ENCODE data around the gene POLR2F.

POLR2F gene

DNA sequence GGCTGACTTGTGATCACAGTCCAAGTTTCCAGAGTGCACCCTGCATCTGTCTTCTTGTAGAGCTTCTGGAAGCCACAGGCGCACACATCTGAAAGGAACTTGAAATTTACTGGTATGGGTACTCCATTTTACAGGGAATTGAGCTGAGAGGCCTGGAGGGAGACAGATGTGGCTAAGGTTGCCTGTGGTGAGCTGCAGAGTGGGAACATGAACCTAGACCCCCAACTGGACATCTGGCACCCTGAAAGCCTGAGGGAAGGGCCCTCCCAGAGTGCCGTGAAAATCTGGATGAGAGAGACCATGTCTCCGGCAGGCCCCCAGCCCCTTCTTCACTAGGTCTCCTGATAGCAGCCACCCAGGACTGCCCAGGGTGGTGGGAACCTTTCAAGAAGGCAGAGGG, 53.4 kb downstream of the POLR2F start:
- no peak for DNase-seq (ENCODE audit: low spot score)

DNA sequence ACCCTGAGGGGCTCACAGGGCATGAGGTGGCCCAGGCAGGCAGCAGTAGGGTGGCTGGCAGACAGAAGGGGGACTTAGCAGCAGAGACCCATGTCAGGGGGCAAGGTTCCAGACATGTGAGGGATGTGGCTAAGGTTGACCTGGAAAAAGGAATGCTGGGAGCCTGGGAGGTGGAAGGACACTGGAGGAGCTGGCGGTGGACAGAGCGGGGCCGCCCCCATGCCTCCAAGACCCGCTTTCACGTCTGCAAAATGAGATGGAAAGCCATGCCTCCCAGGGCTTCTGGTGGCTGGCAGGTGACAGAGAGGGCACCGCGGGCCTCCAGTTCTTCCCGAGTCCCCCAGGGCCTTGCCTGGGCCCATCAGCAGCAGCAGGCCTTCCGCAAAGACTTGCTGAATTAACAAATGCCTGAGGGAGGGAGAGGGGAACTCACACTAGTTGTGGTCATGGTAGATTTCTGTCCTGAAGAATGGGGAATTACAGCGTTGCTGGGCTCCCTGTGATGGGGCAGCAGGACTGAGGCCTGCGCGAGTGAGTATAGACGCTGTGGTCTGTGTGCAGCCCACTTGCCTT, 53.9 kb downstream of the POLR2F start:
- DNase-seq (ENCODE audit: low spot score): no peak

DNA sequence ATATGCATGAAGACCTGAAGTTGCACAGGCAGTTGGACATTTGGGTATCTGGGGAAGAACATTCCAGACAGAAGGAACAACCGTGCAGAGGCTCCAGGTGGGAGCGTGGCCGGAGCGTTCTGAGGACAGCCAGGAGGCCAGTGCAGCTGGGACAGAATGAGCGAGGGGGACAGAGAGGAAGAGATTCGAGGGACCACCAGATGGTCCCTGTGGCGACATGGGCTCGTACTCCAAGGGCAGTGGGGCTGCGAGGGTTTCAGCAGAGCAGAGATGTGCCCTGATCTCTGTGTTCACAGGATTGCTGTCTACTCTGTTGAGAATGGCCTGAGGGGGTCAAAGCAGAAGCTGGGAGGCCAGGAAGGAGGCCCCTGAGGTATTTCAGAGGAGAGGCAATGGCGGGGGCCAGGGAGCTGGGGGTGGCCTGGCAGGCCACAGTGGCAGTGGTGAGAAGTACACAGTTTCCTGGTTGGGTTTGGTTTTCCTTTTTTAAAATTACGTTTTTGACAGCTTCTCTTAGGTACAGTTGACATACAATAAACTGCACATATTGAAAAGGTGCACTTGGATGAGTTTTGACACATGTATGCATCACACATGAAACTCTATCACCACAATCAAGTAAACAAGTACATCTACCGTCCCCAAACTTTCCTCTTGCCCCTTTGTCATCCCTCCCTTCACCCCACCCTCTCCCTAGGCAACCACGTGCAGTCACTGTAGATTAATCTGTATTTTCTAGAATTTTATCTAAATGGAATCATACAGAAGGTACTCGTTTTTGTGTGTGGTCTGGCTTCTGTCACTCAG, 55.7 kb downstream of the POLR2F start:
- no peak for DNase-seq (ENCODE audit: low spot score)

GRCh38 chr22:38012604-38013072, 59.1 kb downstream of the POLR2F start:
- DNase-seq (ENCODE audit: low spot score): no peak

GRCh38 chr22:38014083-38014482, 60.6 kb downstream of the POLR2F start:
- DNase-seq (ENCODE audit: low spot score): no peak

DNA sequence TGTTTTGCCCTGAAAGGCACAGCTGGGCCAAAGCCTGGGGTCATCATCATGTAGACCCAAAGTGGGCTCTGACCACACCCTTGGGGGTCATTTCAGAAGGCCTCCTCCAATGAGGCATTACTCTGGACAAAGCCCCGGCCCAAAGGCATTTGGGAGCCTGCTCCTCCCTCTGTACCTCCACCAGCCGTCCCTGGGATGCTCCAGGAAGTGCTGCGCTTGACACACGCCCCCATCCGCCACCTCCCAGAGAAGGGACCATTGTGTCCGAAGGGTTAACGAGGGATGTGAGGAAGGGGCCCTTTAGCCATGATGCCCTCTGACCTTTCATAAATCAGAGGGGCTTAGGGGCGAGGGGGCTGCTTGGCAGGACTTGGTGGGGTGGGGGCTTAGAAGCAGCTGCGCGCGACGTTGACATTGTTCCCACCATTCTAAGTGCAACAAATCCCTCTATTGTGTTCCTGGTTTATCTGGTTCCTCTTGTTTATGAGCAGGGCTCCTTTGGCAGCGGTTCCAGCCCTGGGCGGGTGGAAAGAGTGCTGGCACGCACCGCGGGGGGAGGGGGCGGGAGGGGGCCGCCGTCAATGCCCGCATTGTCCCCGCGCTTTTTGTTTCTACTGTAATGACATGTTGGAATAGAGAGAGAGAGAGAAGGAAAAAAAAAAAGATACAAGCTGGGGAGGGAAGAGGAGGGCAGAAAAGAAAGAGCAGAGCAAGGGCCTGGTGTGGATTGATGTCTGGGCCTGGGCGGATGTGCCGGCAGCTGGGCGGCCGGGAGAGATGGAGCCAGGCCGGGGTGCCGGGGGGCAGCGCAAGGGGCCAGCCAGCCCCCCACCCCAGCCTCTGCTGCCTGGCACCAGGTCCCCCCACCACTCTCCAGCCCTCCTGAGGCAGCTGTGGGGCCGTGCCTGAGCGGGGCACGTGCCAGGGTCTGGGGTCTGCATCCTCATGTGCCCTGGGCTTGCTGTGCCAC, 63.0 kb downstream of the POLR2F start:
- no peak for DNase-seq (ENCODE audit: low spot score)

GRCh38 chr22:38017272-38017920, 63.9 kb downstream of the POLR2F start:
- DNase-seq (ENCODE audit: low spot score): no peak

DNA sequence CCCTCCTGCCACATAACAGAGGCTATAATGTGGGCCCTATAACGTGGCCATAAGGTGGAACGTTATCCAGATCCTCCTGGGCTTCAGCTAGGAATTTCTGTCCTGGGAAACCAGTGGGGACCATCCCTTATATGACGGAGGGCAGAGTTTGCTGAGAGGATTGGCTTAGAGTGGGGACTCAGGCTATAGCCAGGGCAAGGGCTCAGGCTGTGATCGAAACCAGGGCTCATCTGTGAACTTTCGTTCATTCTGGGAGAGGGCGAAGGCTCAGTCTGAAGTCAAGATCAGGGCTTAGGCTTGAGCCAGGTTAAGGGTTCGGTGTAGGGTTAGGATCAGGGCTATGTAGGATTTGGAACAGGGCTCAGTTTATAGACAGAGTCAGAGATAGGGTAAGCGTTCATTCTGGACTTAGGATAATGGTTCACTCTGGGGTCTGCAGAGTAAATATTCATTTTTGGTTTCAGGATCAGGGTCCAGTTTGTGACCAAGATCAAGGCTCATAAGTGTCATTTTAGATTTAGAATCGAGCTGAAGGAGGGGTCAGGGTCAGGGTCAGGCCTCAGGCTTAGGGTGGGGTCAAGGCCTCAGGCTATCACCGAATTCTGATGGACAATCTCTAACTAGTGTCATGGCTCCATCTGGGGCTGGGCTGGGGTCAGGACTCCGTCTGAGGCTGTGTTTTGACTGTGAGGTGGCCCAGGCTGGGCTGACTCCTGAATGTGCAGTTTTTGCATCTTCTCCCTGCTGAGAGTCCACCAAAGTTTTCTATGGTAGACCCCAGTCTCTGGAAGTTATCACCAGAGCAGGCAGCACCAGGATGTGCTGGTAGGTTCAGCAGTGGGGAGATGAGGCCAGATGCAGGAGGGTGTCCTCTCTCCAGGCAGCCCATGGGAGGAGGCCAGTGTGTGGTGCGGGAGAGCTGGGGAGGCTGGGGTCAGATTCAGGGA, 64.7 kb downstream of the POLR2F start:
- no peak for DNase-seq (ENCODE audit: low spot score)

Data from HuH-7.5 (cell line).